ENCODE data around the gene NHEJ1. TPM values are rescaled to one million over a fixed set of nuclear protein-coding genes. Genes with fewer than 3 reads are reported as not detected.

The NHEJ1 gene
- total and polyA plus RNA-seq, 4 donors = 6.8 to 9.8 (median 8.5) TPM

- intact Hi-C loops (cut with DNase I) = no loop called here
These were observed 48.6 kb downstream of the NHEJ1 start for GRCh38 chr2:219112062-219112406.

GRCh38 chr2:219111375-219112061, 49.1 kb downstream of the NHEJ1 start:
- Histone ChIP-seq H3K36me3 (ENCODE audit: control insufficient read depth in 1 of 2, insufficient read depth in 2 of 2, low read length in 1 of 2) (no peaks in the 10 kb centered on the region), H3K9me3 (ENCODE audit: control insufficient read depth, low read length) (no peaks in the 10 kb centered on the region), H3K4me1 (ENCODE audit: control insufficient read depth in 1 of 2, insufficient read depth in 2 of 2, low read length in 2 of 2) (no peaks in the 10 kb centered on the region), H3K27me3 (ENCODE audit: control insufficient read depth in 1 of 2, insufficient read depth in 2 of 2, low read length in 1 of 2) (no peaks in the 10 kb centered on the region), H3K27ac (ENCODE audit: low read depth in 1 of 2, low read length in 2 of 2) (no peak overlapping the region), H3K4me3 (ENCODE audit: low read length in 2 of 2) (no peak overlapping the region)
- no peak for ATAC-seq (ENCODE audit: low FRiP score)
- 90 to 94% methylated on average over 5 of the region's 5 CpGs for WGBS, 2 donors
- no peak for DNase-seq
- intact Hi-C loops (cut with DNase I) = no loop called here

More at GRCh38 chr2:219112062-219112406, 48.6 kb downstream of the NHEJ1 start:
- Histone ChIP-seq H3K27me3 (ENCODE audit: control insufficient read depth in 1 of 2, insufficient read depth in 2 of 2, low read length in 1 of 2) (no peaks in the 10 kb centered on the region), H3K4me3 (ENCODE audit: low read length in 2 of 2) (no peak overlapping the region), H3K4me1 (ENCODE audit: control insufficient read depth in 1 of 2, insufficient read depth in 2 of 2, low read length in 2 of 2) (no peaks in the 10 kb centered on the region), H3K36me3 (ENCODE audit: control insufficient read depth in 1 of 2, insufficient read depth in 2 of 2, low read length in 1 of 2) (no peaks in the 10 kb centered on the region), H3K9me3 (ENCODE audit: control insufficient read depth, low read length) (no peaks in the 10 kb centered on the region), H3K27ac (ENCODE audit: low read depth in 1 of 2, low read length in 2 of 2) (no peak overlapping the region)
- ATAC-seq (ENCODE audit: low FRiP score) (no peak), DNase-seq (no peak)
- 94 to 99% methylated on average over 2 of the region's 2 CpGs for WGBS, 2 donors

- no peaks in the 10 kb centered on the region for H3K27me3 ChIP-seq (ENCODE audit: control insufficient read depth in 1 of 2, insufficient read depth in 2 of 2, low read length in 1 of 2)
These were observed 51.1 kb downstream of the NHEJ1 start for GRCh38 chr2:219109471-219109870.

GRCh38 chr2:219107758-219108157, 52.9 kb downstream of the NHEJ1 start:
- WGBS, 2 donors = 23 to 26% methylated on average over 8 of the region's 8 CpGs
- Histone ChIP-seq H3K27ac (ENCODE audit: low read depth in 1 of 2, low read length in 2 of 2) (no peak overlapping the region), H3K27me3 (ENCODE audit: control insufficient read depth in 1 of 2, insufficient read depth in 2 of 2, low read length in 1 of 2) (no peaks in the 10 kb centered on the region), H3K4me3 (ENCODE audit: low read length in 2 of 2) (no peak overlapping the region), H3K4me1 (ENCODE audit: control insufficient read depth in 1 of 2, insufficient read depth in 2 of 2, low read length in 2 of 2) (no peaks in the 10 kb centered on the region), H3K9me3 (ENCODE audit: control insufficient read depth, low read length) (no peaks in the 10 kb centered on the region), H3K36me3 (ENCODE audit: control insufficient read depth in 1 of 2, insufficient read depth in 2 of 2, low read length in 1 of 2) (peaks cover 0 to 1% of the 10 kb centered on the region in 2 donors)
- ATAC-seq (ENCODE audit: low FRiP score) (no peak), DNase-seq (no peak)
- intact Hi-C loops (cut with DNase I) = no loop called here

More at GRCh38 chr2:219109471-219109870, 51.1 kb downstream of the NHEJ1 start:
- intact Hi-C loops (cut with DNase I) = no loop called here
- H3K27ac ChIP-seq (ENCODE audit: low read depth in 1 of 2, low read length in 2 of 2) = no peak overlapping the region
- no peak for DNase-seq
- no peak for ATAC-seq (ENCODE audit: low FRiP score)
- H3K4me1 ChIP-seq (ENCODE audit: control insufficient read depth in 1 of 2, insufficient read depth in 2 of 2, low read length in 2 of 2) = no peaks in the 10 kb centered on the region
- 95 to 96% methylated on average over 3 of the region's 3 CpGs for WGBS, 2 donors
- no peaks in the 10 kb centered on the region for H3K9me3 ChIP-seq (ENCODE audit: control insufficient read depth, low read length)
- peaks cover 0 to 1% of the 10 kb centered on the region in 2 donors for H3K36me3 ChIP-seq (ENCODE audit: control insufficient read depth in 1 of 2, insufficient read depth in 2 of 2, low read length in 1 of 2)
- no peak overlapping the region for H3K4me3 ChIP-seq (ENCODE audit: low read length in 2 of 2)

GRCh38 chr2:219106251-219106650, 54.4 kb downstream of the NHEJ1 start:
- peaks cover 0 to 1% of the 10 kb centered on the region in 2 donors for H3K36me3 ChIP-seq (ENCODE audit: control insufficient read depth in 1 of 2, insufficient read depth in 2 of 2, low read length in 1 of 2)
- no peak overlapping the region for H3K4me3 ChIP-seq (ENCODE audit: low read length in 2 of 2)
- WGBS, 2 donors = 96 to 97% methylated on average over 3 of the region's 3 CpGs
- intact Hi-C loops (cut with DNase I) = no loop called here
- no peak overlapping the region for H3K27ac ChIP-seq (ENCODE audit: low read depth in 1 of 2, low read length in 2 of 2)
- no peak for ATAC-seq (ENCODE audit: low FRiP score)
- no peak for DNase-seq
- H3K9me3 ChIP-seq (ENCODE audit: control insufficient read depth, low read length) = no peaks in the 10 kb centered on the region
- H3K4me1 ChIP-seq (ENCODE audit: control insufficient read depth in 1 of 2, insufficient read depth in 2 of 2, low read length in 2 of 2) = no peaks in the 10 kb centered on the region
- no peaks in the 10 kb centered on the region for H3K27me3 ChIP-seq (ENCODE audit: control insufficient read depth in 1 of 2, insufficient read depth in 2 of 2, low read length in 1 of 2)

- DNase-seq = no peak
- Histone ChIP-seq H3K4me3 (ENCODE audit: low read length in 2 of 2) (no peak overlapping the region), H3K27me3 (ENCODE audit: control insufficient read depth in 1 of 2, insufficient read depth in 2 of 2, low read length in 1 of 2) (no peaks in the 10 kb centered on the region), H3K9me3 (ENCODE audit: control insufficient read depth, low read length) (no peaks in the 10 kb centered on the region), H3K36me3 (ENCODE audit: control insufficient read depth in 1 of 2, insufficient read depth in 2 of 2, low read length in 1 of 2) (peaks cover 0 to 1% of the 10 kb centered on the region in 2 donors), H3K27ac (ENCODE audit: low read depth in 1 of 2, low read length in 2 of 2) (no peak overlapping the region), H3K4me1 (ENCODE audit: control insufficient read depth in 1 of 2, insufficient read depth in 2 of 2, low read length in 2 of 2) (no peaks in the 10 kb centered on the region)
- ATAC-seq (ENCODE audit: low FRiP score) = no peak
- intact Hi-C loops (cut with DNase I) = no loop called here
- WGBS, 2 donors = 78 to 82% methylated on average over 4 of the region's 4 CpGs
These were observed 56.2 kb downstream of the NHEJ1 start for GRCh38 chr2:219104107-219105035.

GRCh38 chr2:219099329-219099728, 61.3 kb downstream of the NHEJ1 start:
- no peaks in the 10 kb centered on the region for H3K4me1 ChIP-seq (ENCODE audit: control insufficient read depth in 1 of 2, insufficient read depth in 2 of 2, low read length in 2 of 2)
- H3K36me3 ChIP-seq (ENCODE audit: control insufficient read depth in 1 of 2, insufficient read depth in 2 of 2, low read length in 1 of 2) = no peaks in the 10 kb centered on the region
- 88 to 94% methylated on average over 1 of the region's 1 CpG for WGBS, 2 donors
- H3K27ac ChIP-seq (ENCODE audit: low read depth in 1 of 2, low read length in 2 of 2) = no peak overlapping the region
- no peak for DNase-seq
- no peaks in the 10 kb centered on the region for H3K27me3 ChIP-seq (ENCODE audit: control insufficient read depth in 1 of 2, insufficient read depth in 2 of 2, low read length in 1 of 2)
- ATAC-seq (ENCODE audit: low FRiP score) = no peak
- no peak overlapping the region for H3K4me3 ChIP-seq (ENCODE audit: low read length in 2 of 2)
- no peaks in the 10 kb centered on the region for H3K9me3 ChIP-seq (ENCODE audit: control insufficient read depth, low read length)
- intact Hi-C loops (cut with DNase I) = no loop called here

GRCh38 chr2:219095406-219095935, 65.1 kb downstream of the NHEJ1 start:
- WGBS, 2 donors = 95 to 100% methylated on average over 1 of the region's 1 CpG
- no peaks in the 10 kb centered on the region for H3K36me3 ChIP-seq (ENCODE audit: control insufficient read depth in 1 of 2, insufficient read depth in 2 of 2, low read length in 1 of 2)
- no peak for ATAC-seq (ENCODE audit: low FRiP score)
- intact Hi-C loops (cut with DNase I) = no loop called here
- no peaks in the 10 kb centered on the region for H3K4me1 ChIP-seq (ENCODE audit: control insufficient read depth in 1 of 2, insufficient read depth in 2 of 2, low read length in 2 of 2)
- H3K4me3 ChIP-seq (ENCODE audit: low read length in 2 of 2) = no peak overlapping the region
- H3K27me3 ChIP-seq (ENCODE audit: control insufficient read depth in 1 of 2, insufficient read depth in 2 of 2, low read length in 1 of 2) = no peaks in the 10 kb centered on the region
- H3K9me3 ChIP-seq (ENCODE audit: control insufficient read depth, low read length) = no peaks in the 10 kb centered on the region
- DNase-seq = no peak
- no peak overlapping the region for H3K27ac ChIP-seq (ENCODE audit: low read depth in 1 of 2, low read length in 2 of 2)

All from aorta (tissue), 5 donors.